ELF-1 (cell line): ENCODE data around the gene OSBPL8.

ENCODE experiments used
- DNase-seq: peaks from one replicate; pipeline ENCODE4 v3.0.0-alpha.2; 2016; ENCODE audit warnings: low read depth, low spot score

OSBPL8 gene

DNA sequence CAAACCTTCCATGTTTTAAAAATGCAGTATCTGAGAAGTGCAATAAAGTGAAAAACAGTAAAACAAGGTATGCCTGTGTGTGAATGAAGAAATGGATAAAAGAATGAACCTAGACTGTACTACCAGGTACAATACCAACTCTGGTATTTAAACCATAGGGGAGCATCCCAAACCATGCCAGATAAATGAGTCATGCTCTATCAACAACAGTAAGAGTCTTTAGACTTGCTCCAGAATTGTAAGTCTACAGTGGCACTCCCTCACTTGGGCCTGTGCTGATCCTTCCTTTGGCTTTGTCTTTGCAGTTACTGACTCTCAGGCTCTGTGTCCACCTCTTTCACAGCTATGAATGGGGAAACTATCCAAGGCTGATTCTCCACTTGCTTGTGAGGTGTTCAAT, 249.5 kb downstream of the OSBPL8 start:
- no peak for DNase-seq

- no peak for DNase-seq
Observed at GRCh38 chr12:76308866-76309265, 250.7 kb downstream of the OSBPL8 start.

DNA sequence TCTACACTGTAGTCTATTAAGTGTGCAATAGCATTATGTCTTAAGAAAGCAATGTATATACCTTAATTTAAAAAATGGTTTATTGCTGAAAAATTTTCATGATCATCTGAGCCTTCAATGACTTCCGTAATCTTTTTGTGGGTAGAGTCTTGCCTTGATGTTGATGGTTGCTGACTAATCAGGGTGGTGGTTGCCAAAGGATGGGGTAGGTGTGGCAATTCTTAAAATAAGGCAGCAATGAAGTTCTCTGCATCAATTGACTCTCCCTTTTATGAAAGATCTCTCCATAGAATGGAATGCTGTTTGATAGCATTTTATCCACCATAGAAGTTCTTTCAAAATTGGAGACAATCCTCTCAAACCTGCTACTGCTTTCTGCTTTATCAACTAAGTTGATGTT, 252.5 kb downstream of the OSBPL8 start:
- DNase-seq, result no peak

DNA sequence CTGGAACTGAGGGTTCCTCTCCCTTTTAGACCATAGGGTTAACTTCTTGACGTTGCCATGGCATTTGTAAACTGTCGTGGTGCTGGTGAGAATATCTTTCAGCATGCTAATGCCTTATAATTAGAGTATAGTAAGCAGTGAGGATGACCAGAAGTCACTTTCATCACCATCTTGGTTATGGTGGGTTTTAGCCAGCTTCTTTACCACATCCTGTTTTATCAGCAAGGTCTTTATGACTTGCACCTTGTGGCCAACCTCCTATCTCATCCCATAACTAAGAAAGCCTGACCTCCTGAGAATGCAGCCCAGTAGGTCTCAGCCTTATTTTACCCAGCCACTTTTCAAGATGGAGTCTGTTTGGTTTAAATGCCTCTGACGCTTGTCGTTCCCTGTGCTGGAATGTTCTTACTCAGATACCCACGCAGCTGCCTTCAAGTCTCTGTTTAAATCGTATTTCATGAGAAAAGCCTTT, 255.5 kb downstream of the OSBPL8 start:
- DNase-seq, result no peak

DNA sequence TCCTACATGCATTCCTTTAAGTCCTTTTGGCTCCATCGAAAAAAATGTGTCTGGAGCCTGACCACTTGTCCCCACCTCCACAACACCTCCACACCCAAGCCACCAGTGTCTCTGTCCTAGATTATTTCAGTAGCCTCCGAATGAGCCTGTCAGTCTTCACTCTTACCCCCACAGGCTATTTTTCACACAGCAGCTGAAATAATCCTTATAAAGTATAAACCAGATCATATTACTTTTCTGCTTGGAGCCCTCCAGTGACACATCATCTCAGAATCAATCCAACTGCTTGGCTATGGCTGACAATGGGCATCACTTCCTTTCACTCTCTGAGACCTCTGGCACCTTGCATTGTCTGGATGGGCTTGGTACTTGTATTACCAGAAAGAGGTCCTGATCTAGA, 256.2 kb downstream of the OSBPL8 start:
- DNase-seq, result no peak
